CD14-positive monocyte (primary cell): ENCODE data around the gene CHST10. TPM values are rescaled to one million over a fixed set of nuclear protein-coding genes. Genes with fewer than 3 reads are reported as not detected.

Experiments used
- DNase-seq, 3 donors: peaks; one replicate each; pipeline ENCODE4 v3.0.0-alpha.2; 2011 to 2022
- H2AFZ ChIP-seq: 2 replicates; pipeline ENCODE4 v1.6.0; 2012; ENCODE audit warnings: mild to moderate bottlenecking, low read depth, low read length, inconsistent platforms; ENCODE audit not compliant: insufficient read depth, poor library complexity, severe bottlenecking
- H3K27ac ChIP-seq, 2 donors: 1 replicate in 1 of 2; 2 replicates in 1 of 2; pipeline ENCODE4 v1.5.1; 2012 to 2013; ENCODE audit warnings: low read length in 2 of 2, control low read depth in 1 of 2, inconsistent platforms in 1 of 2, low read depth in 1 of 2, mild to moderate bottlenecking in 1 of 2
- H3K27me3 ChIP-seq, 2 donors: one replicate each; pipeline versions ENCODE4 v1.6.0 to v1.6.1; 2011 to 2013; ENCODE audit warnings: low read length in 2 of 2; ENCODE audit not compliant: control insufficient read depth in 2 of 2, insufficient read depth in 2 of 2
- H3K36me3 ChIP-seq, 2 donors: replicated peaks in 1 of 2; 1 replicate in 1 of 2; 2 replicates in 1 of 2; pipeline versions ENCODE4 v1.5.1 to v1.6.1; 2012 to 2013; ENCODE audit warnings: low read length in 2 of 2, control low read depth in 1 of 2, inconsistent platforms in 1 of 2, mild to moderate bottlenecking in 1 of 2; ENCODE audit not compliant: insufficient read depth in 2 of 2, control insufficient read depth in 1 of 2
- H3K4me1 ChIP-seq, 2 donors: 1 replicate in 1 of 2; 2 replicates in 1 of 2; pipeline versions ENCODE4 v1.5.1 to v1.6.1; 2012 to 2013; ENCODE audit warnings: low read length in 2 of 2, control low read depth in 1 of 2, inconsistent platforms in 1 of 2, mild to moderate bottlenecking in 1 of 2, moderate library complexity in 1 of 2; ENCODE audit not compliant: insufficient read depth in 2 of 2, control insufficient read depth in 1 of 2
- H3K4me2 ChIP-seq: replicated peaks from 2 replicates; pipeline ENCODE3; 2012; ENCODE audit warnings: low read length, moderate library complexity, mild to moderate bottlenecking; ENCODE audit not compliant: poor library complexity, severe bottlenecking; ENCODE audit errors: extremely low read depth
- H3K4me3 ChIP-seq, 3 experiments: fragments of 200-600 bp in 1 of 3; sonication (generic) in 1 of 3; replicated peaks in 1 of 3; 1 replicate in 2 of 3; 2 replicates in 1 of 3; pipeline ENCODE4 v1.5.1; 2011 to 2013; ENCODE audit warnings: low read length in 3 of 3, mild to moderate bottlenecking in 3 of 3, control low read depth in 2 of 3, low read depth in 2 of 3, inconsistent platforms in 1 of 3, moderate library complexity in 1 of 3
- H3K79me2 ChIP-seq: 2 replicates; pipeline ENCODE4 v1.6.0; 2012; ENCODE audit warnings: mild to moderate bottlenecking, control low read depth, inconsistent platforms, low read length, moderate library complexity; ENCODE audit not compliant: insufficient read depth
- H3K9ac ChIP-seq: 2 replicates; pipeline ENCODE4 v1.6.0; 2017; ENCODE audit warnings: low read length, mild to moderate bottlenecking; ENCODE audit not compliant: insufficient read depth, poor library complexity, severe bottlenecking
- H3K9me3 ChIP-seq, 2 donors: replicated peaks in 1 of 2; 1 replicate in 1 of 2; 2 replicates in 1 of 2; pipeline versions ENCODE4 v1.5.1 to v1.6.1; 2012 to 2013; ENCODE audit warnings: low read length in 2 of 2, control low read depth in 1 of 2; ENCODE audit not compliant: control insufficient read depth in 1 of 2, insufficient read depth in 1 of 2
- H4K20me1 ChIP-seq: 2 replicates; pipeline ENCODE4 v1.6.0; 2012; ENCODE audit warnings: mild to moderate bottlenecking, low read length, control low read depth, moderate library complexity; ENCODE audit not compliant: insufficient read depth
- H3K27ac Mint-ChIP-seq, 7 donors: one replicate each; pipeline ENCODE4 v1.8.0; 2020; ENCODE audit warnings: mild to moderate bottlenecking in 7 of 7, mixed read lengths in 7 of 7, moderate library complexity in 6 of 7, inconsistent platforms in 2 of 7
- H3K27me3 Mint-ChIP-seq, 3 donors: one replicate each; pipeline ENCODE4 v1.8.0; 2021 to 2022; ENCODE audit warnings: low read depth in 3 of 3, mild to moderate bottlenecking in 3 of 3, mixed read lengths in 3 of 3, moderate library complexity in 3 of 3, inconsistent platforms in 1 of 3
- H3K36me3 Mint-ChIP-seq, 2 donors: one replicate each; pipeline ENCODE4 v1.8.0; 2020; ENCODE audit warnings: mixed read lengths in 2 of 2, inconsistent platforms in 1 of 2, mild to moderate bottlenecking in 1 of 2
- H3K4me1 Mint-ChIP-seq: one replicate; pipeline ENCODE4 v1.8.0; 2020; ENCODE audit warnings: mild to moderate bottlenecking, mixed read lengths
- H3K4me3 Mint-ChIP-seq, 2 donors: one replicate each; pipeline ENCODE4 v1.8.0; 2020; ENCODE audit warnings: mild to moderate bottlenecking in 2 of 2, mixed read lengths in 2 of 2, moderate library complexity in 1 of 2
- H3K9me3 Mint-ChIP-seq, 7 donors: one replicate each; pipeline ENCODE4 v1.8.0; 2020 to 2022; ENCODE audit warnings: mixed read lengths in 7 of 7, mild to moderate bottlenecking in 6 of 7, moderate library complexity in 6 of 7, inconsistent platforms in 2 of 7
- whole genome bisulfite sequencing: methylation state at CpG from one replicate; pipeline ENCODE4 v1.1.5; 2013; ENCODE audit warnings: missing lambda C conversion rate; ENCODE audit not compliant: insufficient coverage; 5-methylcytosine and 5-hydroxymethylcytosine counted together
- intact Hi-C, 2 donors: fragments of 100-400 bp; cut with micrococcal nuclease; formaldehyde crosslinking; loops; one replicate each; pipeline versions ENCODE4 v1.15.0 to v1.15.1; 2023
- polyA plus RNA-seq, 3 donors: library from polyadenylated mRNA; depleted of rRNA in 1 of 3; unstranded in 2 of 3; stranded (reverse) in 1 of 3; fragments of 300-500 nt in 2 of 3; fragments of >200 nt in 1 of 3; fragmentation: Illumina TruSeq in 2 of 3; gene quantifications; 1 replicate in 2 of 3; 2 replicates in 1 of 3; pipeline ENCODE4 v1.2.3, GENCODE V29; 2012 to 2021
- TF ChIP-seq, protein P1 (sequence below): fragments of 200-600 bp; IDR thresholded peaks from one replicate; pipeline ENCODE4 v1.8.0; 2022; ENCODE audit warnings: antibody characterized with exemption, mild to moderate bottlenecking

The CHST10 gene
- polyA plus RNA-seq, 3 donors: 0.52 to 0.54 TPM; not detected in 1

DNA sequence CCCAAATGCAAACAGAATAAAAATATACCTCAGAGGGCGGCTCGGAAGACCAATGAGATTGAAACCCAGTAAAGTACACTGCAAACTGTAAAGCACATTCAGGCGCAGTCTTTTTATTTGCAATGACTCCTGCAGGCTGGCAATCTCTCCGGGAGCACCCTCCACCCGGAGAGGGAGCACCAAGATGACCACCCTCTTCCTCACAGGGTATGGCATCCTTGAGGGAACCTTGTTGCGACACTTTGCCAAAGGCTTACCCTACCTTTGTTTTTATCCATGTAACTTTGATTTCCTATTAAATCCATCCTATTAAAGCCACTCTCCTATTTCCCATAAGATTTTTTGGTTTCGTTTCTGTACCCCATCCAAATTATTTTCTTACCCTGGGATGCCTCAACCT is 16.2 kb downstream of the CHST10 start:
- Histone ChIP-seq H2AFZ (no peak overlapping the region), H3K9ac (no peak overlapping the region), H3K4me1 (no peaks in the 10 kb centered on the region), H3K79me2 (no peaks in the 10 kb centered on the region), H3K36me3 (peaks cover 13 to 27% of the 10 kb centered on the region in 2 donors), H4K20me1 (no peaks in the 10 kb centered on the region), H3K27me3 (no peaks in the 10 kb centered on the region), H3K9me3 (no peaks in the 10 kb centered on the region), H3K4me3 (no peak overlapping the region), H3K4me2 (no peak overlapping the region), H3K27ac (no peak overlapping the region)
- 100% methylated on average over 3 of the region's 7 CpGs for WGBS
- intact Hi-C loops: no loop called here
- no peaks in the 10 kb centered on the region for H3K4me1 Mint-ChIP-seq
- peaks cover 0 to 4% (median 0%) of the 10 kb centered on the region in 3 donors for H3K27me3 Mint-ChIP-seq
- TF ChIP-seq, protein P1, sequence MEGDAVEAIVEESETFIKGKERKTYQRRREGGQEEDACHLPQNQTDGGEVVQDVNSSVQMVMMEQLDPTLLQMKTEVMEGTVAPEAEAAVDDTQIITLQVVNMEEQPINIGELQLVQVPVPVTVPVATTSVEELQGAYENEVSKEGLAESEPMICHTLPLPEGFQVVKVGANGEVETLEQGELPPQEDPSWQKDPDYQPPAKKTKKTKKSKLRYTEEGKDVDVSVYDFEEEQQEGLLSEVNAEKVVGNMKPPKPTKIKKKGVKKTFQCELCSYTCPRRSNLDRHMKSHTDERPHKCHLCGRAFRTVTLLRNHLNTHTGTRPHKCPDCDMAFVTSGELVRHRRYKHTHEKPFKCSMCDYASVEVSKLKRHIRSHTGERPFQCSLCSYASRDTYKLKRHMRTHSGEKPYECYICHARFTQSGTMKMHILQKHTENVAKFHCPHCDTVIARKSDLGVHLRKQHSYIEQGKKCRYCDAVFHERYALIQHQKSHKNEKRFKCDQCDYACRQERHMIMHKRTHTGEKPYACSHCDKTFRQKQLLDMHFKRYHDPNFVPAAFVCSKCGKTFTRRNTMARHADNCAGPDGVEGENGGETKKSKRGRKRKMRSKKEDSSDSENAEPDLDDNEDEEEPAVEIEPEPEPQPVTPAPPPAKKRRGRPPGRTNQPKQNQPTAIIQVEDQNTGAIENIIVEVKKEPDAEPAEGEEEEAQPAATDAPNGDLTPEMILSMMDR: no peak
- H3K9me3 Mint-ChIP-seq: no peaks in the 10 kb centered on the region
- no peak overlapping the region for H3K27ac Mint-ChIP-seq
- peaks cover 16 to 18% of the 10 kb centered on the region in 2 donors for H3K36me3 Mint-ChIP-seq
- DNase-seq: no peak
- no peak overlapping the region for H3K4me3 Mint-ChIP-seq

- H3K36me3 ChIP-seq: peaks cover 10 to 12% of the 10 kb centered on the region in 2 donors
- DNase-seq: no peak
- WGBS: 97% methylated on average over 8 of the region's 9 CpGs
- intact Hi-C loops: no loop called here
- no peak overlapping the region for H3K4me2 ChIP-seq
- H3K4me1 ChIP-seq: no peaks in the 10 kb centered on the region
- H3K9me3 ChIP-seq: no peaks in the 10 kb centered on the region
- H3K9ac ChIP-seq: no peak overlapping the region
- peaks cover 16% of the 10 kb centered on the region in 2 donors for H3K36me3 Mint-ChIP-seq
- no peaks in the 10 kb centered on the region for H3K79me2 ChIP-seq
- H4K20me1 ChIP-seq: no peaks in the 10 kb centered on the region
- no peak overlapping the region for H3K4me3 ChIP-seq
- no peak overlapping the region for H3K27ac ChIP-seq
- H3K27me3 ChIP-seq: no peaks in the 10 kb centered on the region
- TF ChIP-seq, protein P1: no peak
- H3K27ac Mint-ChIP-seq: no peak overlapping the region
- H3K4me3 Mint-ChIP-seq: no peak overlapping the region
- H3K27me3 Mint-ChIP-seq: peaks cover 0 to 4% (median 0%) of the 10 kb centered on the region in 3 donors
- no peaks in the 10 kb centered on the region for H3K4me1 Mint-ChIP-seq
- H2AFZ ChIP-seq: no peak overlapping the region
- no peaks in the 10 kb centered on the region for H3K9me3 Mint-ChIP-seq
Measured at GRCh38 chr2:100399714-100400113, 17.8 kb downstream of the CHST10 start.
